Measurements from ENCODE around the gene TMEM269. TPM values are rescaled to one million over a fixed set of nuclear protein-coding genes. Genes with fewer than 3 reads are reported as not detected.

TMEM269 gene
- total and polyA plus RNA-seq, 9 of the 15 experiments (the other 6 are each of a cell fraction or from before 2014, with no cell fraction given), result 0.09 to 0.49 (median 0.21) TPM

DNA sequence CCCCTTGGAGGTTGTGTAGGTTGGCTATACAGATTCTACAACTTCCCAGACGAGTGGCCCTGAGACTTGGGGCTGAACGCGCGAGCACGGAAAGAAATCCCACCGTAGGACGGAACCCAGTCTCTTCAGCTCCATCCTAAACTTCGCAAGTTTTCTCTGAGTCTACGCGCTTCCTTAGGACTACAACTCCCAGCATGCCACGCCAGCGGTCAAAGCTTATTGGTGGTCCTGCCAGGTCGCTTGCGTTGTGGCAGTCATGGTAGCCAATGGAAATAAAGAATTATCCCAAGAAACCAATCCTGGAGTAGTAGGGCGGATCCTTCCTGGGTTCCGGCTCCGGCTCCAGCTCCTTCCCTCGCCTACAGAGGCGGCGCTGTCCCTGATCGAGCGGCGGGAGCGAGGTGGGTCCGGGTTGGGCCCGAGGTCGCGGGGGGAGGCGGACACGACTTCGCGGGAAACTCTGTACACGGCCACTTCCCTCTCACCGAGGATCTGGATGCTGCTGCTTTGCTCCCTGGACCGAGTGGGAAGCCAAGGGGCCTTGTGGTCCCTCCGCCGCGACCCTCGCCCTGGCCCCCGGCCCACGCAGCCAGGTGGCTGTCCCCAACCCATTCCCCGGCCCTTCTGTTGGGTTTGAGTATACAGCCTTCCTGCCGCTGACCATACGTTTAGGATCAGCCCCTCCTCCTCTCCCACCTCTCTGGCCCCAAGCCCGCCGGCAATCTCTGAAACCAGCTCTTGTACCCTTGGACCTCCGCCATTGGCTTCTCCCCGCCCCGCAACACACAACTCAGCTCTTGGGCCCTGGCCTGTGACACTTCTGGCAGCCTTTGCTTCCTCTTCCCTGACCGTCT lies 61.7 kb downstream of the TMEM269 start, which contains the start of gene ZNF691 (continued):
- TF ChIP-seq, protein P1, sequence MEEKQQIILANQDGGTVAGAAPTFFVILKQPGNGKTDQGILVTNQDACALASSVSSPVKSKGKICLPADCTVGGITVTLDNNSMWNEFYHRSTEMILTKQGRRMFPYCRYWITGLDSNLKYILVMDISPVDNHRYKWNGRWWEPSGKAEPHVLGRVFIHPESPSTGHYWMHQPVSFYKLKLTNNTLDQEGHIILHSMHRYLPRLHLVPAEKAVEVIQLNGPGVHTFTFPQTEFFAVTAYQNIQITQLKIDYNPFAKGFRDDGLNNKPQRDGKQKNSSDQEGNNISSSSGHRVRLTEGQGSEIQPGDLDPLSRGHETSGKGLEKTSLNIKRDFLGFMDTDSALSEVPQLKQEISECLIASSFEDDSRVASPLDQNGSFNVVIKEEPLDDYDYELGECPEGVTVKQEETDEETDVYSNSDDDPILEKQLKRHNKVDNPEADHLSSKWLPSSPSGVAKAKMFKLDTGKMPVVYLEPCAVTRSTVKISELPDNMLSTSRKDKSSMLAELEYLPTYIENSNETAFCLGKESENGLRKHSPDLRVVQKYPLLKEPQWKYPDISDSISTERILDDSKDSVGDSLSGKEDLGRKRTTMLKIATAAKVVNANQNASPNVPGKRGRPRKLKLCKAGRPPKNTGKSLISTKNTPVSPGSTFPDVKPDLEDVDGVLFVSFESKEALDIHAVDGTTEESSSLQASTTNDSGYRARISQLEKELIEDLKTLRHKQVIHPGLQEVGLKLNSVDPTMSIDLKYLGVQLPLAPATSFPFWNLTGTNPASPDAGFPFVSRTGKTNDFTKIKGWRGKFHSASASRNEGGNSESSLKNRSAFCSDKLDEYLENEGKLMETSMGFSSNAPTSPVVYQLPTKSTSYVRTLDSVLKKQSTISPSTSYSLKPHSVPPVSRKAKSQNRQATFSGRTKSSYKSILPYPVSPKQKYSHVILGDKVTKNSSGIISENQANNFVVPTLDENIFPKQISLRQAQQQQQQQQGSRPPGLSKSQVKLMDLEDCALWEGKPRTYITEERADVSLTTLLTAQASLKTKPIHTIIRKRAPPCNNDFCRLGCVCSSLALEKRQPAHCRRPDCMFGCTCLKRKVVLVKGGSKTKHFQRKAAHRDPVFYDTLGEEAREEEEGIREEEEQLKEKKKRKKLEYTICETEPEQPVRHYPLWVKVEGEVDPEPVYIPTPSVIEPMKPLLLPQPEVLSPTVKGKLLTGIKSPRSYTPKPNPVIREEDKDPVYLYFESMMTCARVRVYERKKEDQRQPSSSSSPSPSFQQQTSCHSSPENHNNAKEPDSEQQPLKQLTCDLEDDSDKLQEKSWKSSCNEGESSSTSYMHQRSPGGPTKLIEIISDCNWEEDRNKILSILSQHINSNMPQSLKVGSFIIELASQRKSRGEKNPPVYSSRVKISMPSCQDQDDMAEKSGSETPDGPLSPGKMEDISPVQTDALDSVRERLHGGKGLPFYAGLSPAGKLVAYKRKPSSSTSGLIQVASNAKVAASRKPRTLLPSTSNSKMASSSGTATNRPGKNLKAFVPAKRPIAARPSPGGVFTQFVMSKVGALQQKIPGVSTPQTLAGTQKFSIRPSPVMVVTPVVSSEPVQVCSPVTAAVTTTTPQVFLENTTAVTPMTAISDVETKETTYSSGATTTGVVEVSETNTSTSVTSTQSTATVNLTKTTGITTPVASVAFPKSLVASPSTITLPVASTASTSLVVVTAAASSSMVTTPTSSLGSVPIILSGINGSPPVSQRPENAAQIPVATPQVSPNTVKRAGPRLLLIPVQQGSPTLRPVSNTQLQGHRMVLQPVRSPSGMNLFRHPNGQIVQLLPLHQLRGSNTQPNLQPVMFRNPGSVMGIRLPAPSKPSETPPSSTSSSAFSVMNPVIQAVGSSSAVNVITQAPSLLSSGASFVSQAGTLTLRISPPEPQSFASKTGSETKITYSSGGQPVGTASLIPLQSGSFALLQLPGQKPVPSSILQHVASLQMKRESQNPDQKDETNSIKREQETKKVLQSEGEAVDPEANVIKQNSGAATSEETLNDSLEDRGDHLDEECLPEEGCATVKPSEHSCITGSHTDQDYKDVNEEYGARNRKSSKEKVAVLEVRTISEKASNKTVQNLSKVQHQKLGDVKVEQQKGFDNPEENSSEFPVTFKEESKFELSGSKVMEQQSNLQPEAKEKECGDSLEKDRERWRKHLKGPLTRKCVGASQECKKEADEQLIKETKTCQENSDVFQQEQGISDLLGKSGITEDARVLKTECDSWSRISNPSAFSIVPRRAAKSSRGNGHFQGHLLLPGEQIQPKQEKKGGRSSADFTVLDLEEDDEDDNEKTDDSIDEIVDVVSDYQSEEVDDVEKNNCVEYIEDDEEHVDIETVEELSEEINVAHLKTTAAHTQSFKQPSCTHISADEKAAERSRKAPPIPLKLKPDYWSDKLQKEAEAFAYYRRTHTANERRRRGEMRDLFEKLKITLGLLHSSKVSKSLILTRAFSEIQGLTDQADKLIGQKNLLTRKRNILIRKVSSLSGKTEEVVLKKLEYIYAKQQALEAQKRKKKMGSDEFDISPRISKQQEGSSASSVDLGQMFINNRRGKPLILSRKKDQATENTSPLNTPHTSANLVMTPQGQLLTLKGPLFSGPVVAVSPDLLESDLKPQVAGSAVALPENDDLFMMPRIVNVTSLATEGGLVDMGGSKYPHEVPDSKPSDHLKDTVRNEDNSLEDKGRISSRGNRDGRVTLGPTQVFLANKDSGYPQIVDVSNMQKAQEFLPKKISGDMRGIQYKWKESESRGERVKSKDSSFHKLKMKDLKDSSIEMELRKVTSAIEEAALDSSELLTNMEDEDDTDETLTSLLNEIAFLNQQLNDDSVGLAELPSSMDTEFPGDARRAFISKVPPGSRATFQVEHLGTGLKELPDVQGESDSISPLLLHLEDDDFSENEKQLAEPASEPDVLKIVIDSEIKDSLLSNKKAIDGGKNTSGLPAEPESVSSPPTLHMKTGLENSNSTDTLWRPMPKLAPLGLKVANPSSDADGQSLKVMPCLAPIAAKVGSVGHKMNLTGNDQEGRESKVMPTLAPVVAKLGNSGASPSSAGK (IDR thresholded peaks at IDR 0.05), result peak; percentile 87
- TF ChIP-seq, protein P2, sequence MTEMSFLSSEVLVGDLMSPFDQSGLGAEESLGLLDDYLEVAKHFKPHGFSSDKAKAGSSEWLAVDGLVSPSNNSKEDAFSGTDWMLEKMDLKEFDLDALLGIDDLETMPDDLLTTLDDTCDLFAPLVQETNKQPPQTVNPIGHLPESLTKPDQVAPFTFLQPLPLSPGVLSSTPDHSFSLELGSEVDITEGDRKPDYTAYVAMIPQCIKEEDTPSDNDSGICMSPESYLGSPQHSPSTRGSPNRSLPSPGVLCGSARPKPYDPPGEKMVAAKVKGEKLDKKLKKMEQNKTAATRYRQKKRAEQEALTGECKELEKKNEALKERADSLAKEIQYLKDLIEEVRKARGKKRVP (CRISPR knock-in tag; IDR thresholded peaks at IDR 0.05), result 0 out of 2 replicates have a peak, but pooled peaks have one; percentile 6
- peak; percentile 95 for TF ChIP-seq RBFOX2 (IDR thresholded peaks at IDR 0.05; ENCODE audit: low read depth, low read length)
- TF ChIP-seq RAD21 (CRISPR knock-in tag; conservative IDR thresholded peaks at IDR 0.05 in 1 of 2, IDR thresholded peaks at IDR 0.05 in 1 of 2), result peak; percentile 5 to 17; a peak in 1 of 4 replicates
- peak in 1 of 2 experiments; percentile 19; a peak in 1 of 3 replicates for TF ChIP-seq CBX3 (IDR thresholded peaks at IDR 0.05; ENCODE audit: borderline replicate concordance in 1 of 2, low read length in 2 of 2)
- TF ChIP-seq KLF16 (IDR thresholded peaks at IDR 0.05), result peak; percentile 35; the same call in 1 of the 2 replicates
- TF ChIP-seq, protein P3, sequence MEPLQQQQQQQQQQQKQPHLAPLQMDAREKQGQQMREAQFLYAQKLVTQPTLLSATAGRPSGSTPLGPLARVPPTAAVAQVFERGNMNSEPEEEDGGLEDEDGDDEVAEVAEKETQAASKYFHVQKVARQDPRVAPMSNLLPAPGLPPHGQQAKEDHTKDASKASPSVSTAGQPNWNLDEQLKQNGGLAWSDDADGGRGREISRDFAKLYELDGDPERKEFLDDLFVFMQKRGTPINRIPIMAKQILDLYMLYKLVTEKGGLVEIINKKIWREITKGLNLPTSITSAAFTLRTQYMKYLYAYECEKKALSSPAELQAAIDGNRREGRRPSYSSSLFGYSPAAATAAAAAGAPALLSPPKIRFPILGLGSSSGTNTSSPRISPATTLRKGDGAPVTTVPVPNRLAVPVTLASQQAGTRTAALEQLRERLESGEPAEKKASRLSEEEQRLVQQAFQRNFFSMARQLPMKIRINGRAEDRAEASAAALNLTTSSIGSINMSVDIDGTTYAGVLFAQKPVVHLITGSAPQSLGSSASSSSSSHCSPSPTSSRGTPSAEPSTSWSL (CRISPR knock-in tag; IDR thresholded peaks at IDR 0.05; ENCODE audit: borderline replicate concordance), result 0 out of 2 replicates have a peak, but pooled peaks have one; percentile 12
- TF ChIP-seq, protein P4, sequence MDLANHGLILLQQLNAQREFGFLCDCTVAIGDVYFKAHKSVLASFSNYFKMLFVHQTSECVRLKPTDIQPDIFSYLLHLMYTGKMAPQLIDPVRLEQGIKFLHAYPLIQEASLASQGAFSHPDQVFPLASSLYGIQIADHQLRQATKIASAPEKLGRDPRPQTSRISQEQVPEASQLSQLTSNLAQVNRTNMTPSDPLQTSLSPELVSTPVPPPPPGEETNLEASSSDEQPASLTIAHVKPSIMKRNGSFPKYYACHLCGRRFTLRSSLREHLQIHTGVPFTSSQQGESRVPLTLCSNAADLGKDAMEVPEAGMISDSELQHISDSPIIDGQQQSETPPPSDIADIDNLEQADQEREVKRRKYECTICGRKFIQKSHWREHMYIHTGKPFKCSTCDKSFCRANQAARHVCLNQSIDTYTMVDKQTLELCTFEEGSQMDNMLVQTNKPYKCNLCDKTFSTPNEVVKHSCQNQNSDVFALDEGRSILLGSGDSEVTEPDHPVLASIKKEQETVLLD (IDR thresholded peaks at IDR 0.05), result 0 out of 2 replicates have a peak, but pooled peaks have one; percentile 50
- peak; percentile 83 for TF ChIP-seq POLR2AphosphoS5 (IDR thresholded peaks at IDR 0.05; ENCODE audit: control insufficient read depth, insufficient read depth, low read depth, low read length)
